A673 (cell line): ENCODE results near the gene NT5C.

Experiments used
- CTCF ChIP-seq: fragments of 300-800, 200-600 bp; sonication (generic); conservative IDR thresholded peaks from 2 replicates; pipeline ENCODE4 v1.5.1; 2017; ENCODE audit warnings: low read depth, mild to moderate bottlenecking, antibody characterized with exemption, low read length, moderate library complexity, mixed read lengths
- EZH2 ChIP-seq: fragments of 200-600 bp; sonication (generic); IDR thresholded peaks from 2 replicates; pipeline ENCODE4 v1.6.1; 2017; ENCODE audit warnings: borderline replicate concordance, low read depth, mild to moderate bottlenecking, mixed read lengths, antibody characterized with exemption, low read length; ENCODE audit not compliant: poor library complexity, severe bottlenecking

- TF ChIP-seq CTCF (no peak), EZH2 (no peak)
These were observed 28.7 kb upstream of the NT5C start for GRCh38 chr17:75160211-75160610.
